Natural killer cell treated with Interleukin-12 subunit alpha and Interleukin-12 subunit beta and Interleukin-15 and Interleukin-18, amount 100 ng/mL, for 72 hours (primary cell): ENCODE measurements around the gene MPV17L. TPM values are rescaled to one million over a fixed set of nuclear protein-coding genes. Genes with fewer than 3 reads are reported as not detected.
"Not testable (repeated sequence)": the region's sequence is repeated elsewhere in the genome, so short reads cannot be mapped to it uniquely, and the experiment has no call there.

Experiments used
- ATAC-seq, 2 donors: fragments of 150-1000 bp; cut with Tn5 transposase in 1 of 2; sonication (Bioruptor Pico), chemical (Tn5 transposase) in 1 of 2; 2 replicates each; pipeline ENCODE4 v1.10.0; 2021
- DNase-seq: peaks from one replicate; pipeline ENCODE4 v3.0.0; 2022; ENCODE audit warnings: low spot score
- H3K27ac Mint-ChIP-seq, 2 donors: 1 replicate in 1 of 2; 2 replicates in 1 of 2; pipeline ENCODE4 v1.8.0; 2022; ENCODE audit warnings: mixed read lengths in 2 of 2, mild to moderate bottlenecking in 1 of 2, moderate library complexity in 1 of 2
- H3K27me3 Mint-ChIP-seq, 2 donors: 1 replicate in 1 of 2; 2 replicates in 1 of 2; pipeline ENCODE4 v1.8.0; 2022; ENCODE audit warnings: mixed read lengths in 2 of 2
- H3K36me3 Mint-ChIP-seq: one replicate; pipeline ENCODE4 v1.8.0; 2022; ENCODE audit warnings: mixed read lengths
- H3K4me1 Mint-ChIP-seq, 2 donors: 1 replicate in 1 of 2; 2 replicates in 1 of 2; pipeline ENCODE4 v1.8.0; 2022; ENCODE audit warnings: low read depth in 2 of 2, mixed read lengths in 2 of 2, mild to moderate bottlenecking in 1 of 2
- H3K4me3 Mint-ChIP-seq: one replicate; pipeline ENCODE4 v1.8.0; 2022; ENCODE audit warnings: mixed read lengths
- H3K9me3 Mint-ChIP-seq: 2 replicates; pipeline ENCODE4 v1.8.0; 2022; ENCODE audit warnings: mixed read lengths
- total RNA-seq, 2 donors: library from RNA; stranded (reverse); gene quantifications; one replicate each; pipeline ENCODE4 v1.2.3, GENCODE V29; 2022

MPV17L gene
- total RNA-seq, 2 donors from 2014 or later = 0.08 to 0.38 TPM

DNA sequence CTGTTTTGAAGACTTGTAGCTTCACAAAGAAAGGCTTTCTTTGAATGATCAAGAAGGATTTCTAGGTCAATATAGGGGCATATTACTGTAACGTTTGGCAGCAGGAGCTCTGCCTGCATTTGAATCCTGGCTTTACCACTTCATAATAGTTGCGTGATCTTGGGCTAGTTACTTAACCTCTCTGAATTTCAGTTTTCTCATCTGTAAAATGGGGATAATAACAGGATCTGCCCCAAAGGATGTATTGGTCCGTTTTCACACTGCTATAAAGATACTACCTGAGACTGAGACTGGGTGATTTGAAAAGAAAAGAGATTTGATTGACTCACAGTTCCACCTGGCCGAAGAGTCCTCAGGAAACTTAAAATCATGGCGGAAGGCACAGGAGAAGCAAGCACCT, 51.3 kb downstream of the MPV17L start:
- DNase-seq (no peak), ATAC-seq (no peak)
- H3K27ac Mint-ChIP-seq = no peak overlapping the region
- H3K4me3 Mint-ChIP-seq = no peak overlapping the region
- no peaks in the 10 kb centered on the region for H3K9me3 Mint-ChIP-seq
- no peaks in the 10 kb centered on the region for H3K36me3 Mint-ChIP-seq
- H3K4me1 Mint-ChIP-seq = no peaks in the 10 kb centered on the region
- peaks cover 6 to 11% of the 10 kb centered on the region in 2 donors for H3K27me3 Mint-ChIP-seq

DNA sequence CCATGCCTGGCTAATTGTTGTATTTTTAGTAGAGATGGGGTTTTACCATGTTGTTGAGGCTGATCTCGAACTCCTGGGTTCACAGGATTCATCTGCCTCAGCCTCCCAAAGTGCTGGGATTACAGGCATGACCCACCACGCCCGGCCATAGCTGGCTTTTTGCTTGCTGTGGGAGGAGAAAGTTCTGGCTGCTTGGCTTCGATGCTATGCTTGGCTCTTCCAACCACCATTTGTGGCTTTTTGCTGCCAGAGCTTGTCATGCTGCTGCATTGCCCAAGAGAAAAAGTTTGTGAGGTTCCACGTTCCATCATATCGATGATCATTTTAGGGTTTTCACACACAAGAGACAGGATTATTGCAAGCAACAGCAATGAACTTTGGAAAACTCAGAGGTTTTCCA, 55.1 kb downstream of the MPV17L start:
- no peak for ATAC-seq
- peaks cover 10 to 11% of the 10 kb centered on the region in 2 donors for H3K27me3 Mint-ChIP-seq

DNA sequence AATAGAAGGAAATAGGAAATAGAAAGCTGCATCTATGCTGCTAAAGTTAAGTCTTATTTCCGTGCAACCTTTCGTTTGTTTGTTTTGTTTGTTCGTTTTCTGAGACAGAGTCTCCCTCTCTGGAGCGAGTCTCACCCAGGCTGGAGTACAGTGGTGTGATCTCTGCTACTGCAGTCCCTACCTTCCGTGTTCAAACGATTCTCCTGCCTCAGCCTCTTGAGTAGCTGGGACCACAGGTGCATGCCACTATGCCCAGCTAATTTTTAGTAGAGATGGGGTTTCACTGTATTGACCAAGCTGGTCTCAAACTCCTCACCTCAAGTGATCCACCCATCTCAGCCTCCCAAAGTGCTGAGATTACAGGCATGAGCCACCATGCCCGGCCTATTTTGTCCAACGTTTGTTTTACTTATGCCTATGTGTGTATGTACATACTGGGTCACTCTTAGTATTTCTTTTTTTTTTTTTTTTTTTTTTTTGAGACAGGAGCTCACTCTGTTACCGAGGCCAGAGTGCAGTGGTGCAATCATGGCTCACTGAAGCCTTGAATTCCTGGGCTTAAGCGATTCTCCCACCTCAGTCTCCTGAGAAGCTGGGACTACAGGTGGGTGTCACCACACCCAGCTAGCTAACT, 55.7 kb downstream of the MPV17L start:
- H3K27me3 Mint-ChIP-seq = peaks cover 10 to 11% of the 10 kb centered on the region in 2 donors
- no peak overlapping the region for H3K4me3 Mint-ChIP-seq
- H3K4me1 Mint-ChIP-seq = no peaks in the 10 kb centered on the region
- H3K27ac Mint-ChIP-seq = no peak overlapping the region
- no peak for DNase-seq
- ATAC-seq = no peak
- H3K36me3 Mint-ChIP-seq = no peaks in the 10 kb centered on the region
- H3K9me3 Mint-ChIP-seq = no peaks in the 10 kb centered on the region

More for the DNA sequence above, 55.1 kb downstream of the MPV17L start:
- Mint-ChIP-seq H3K9me3 (no peaks in the 10 kb centered on the region), H3K27ac (no peak overlapping the region), H3K4me3 (no peak overlapping the region), H3K4me1 (no peaks in the 10 kb centered on the region), H3K36me3 (no peaks in the 10 kb centered on the region)
- DNase-seq = no peak

DNA sequence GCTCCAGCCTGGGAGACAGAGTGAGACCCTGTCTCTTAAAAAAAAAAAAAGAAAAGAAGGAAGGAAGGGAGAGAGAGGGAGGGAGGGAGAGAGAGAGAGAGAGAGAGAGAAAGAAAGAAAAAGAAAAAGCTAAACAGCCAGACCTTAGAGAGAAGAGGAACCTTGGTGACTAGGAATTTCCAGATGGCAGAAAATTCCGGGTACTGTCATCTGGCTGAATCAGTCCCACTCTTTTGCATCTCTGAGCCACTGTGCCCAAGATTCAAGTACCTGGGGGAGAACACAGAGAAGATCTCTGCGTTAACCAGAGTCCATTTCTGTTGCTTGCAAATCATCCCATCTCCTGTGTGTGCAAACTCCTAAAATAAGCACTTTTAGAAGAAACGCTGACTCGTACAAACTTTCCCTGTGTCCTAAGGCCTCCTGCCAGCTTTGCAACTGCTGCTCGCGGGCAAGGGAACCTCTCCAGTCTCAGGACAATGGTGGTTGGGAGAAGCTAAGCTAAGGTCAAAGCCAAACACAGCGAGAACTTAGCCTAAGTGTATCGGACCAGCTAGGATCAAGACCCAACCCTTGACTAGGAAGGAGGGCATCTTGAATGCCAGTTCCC, 56.8 kb downstream of the MPV17L start:
- no peaks in the 10 kb centered on the region for H3K4me1 Mint-ChIP-seq
- ATAC-seq = no peak
- H3K9me3 Mint-ChIP-seq = no peaks in the 10 kb centered on the region
- H3K27ac Mint-ChIP-seq = no peak overlapping the region
- H3K27me3 Mint-ChIP-seq = peaks cover 4 to 7% of the 10 kb centered on the region in 2 donors
- no peaks in the 10 kb centered on the region for H3K36me3 Mint-ChIP-seq
- no peak for DNase-seq
- H3K4me3 Mint-ChIP-seq = no peak overlapping the region

DNA sequence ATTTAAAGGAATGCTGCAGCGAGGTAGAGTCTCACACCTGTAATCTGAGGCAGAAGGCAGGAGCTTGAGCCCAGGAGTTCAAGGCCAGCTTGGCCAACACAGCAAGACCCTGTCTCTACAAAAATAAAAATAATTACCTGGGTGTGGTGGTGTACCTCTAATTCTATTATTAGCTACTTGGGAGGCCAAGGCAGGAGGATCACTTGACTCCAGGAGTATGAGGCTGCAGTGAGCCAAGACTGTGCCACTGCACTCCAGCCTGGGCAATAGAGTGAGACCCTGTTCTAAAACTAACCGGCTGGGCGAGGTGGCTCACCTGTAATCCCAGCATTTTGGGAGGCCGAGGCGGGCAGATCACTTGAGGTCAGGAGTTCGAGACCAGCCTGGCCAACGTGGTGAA, 57.7 kb downstream of the MPV17L start:
- ATAC-seq, DNase-seq, H3K9me3 Mint-ChIP-seq, H3K4me1 Mint-ChIP-seq, H3K4me3 Mint-ChIP-seq, H3K36me3 Mint-ChIP-seq, H3K27ac Mint-ChIP-seq, H3K27me3 Mint-ChIP-seq: not testable (repeated sequence)

DNA sequence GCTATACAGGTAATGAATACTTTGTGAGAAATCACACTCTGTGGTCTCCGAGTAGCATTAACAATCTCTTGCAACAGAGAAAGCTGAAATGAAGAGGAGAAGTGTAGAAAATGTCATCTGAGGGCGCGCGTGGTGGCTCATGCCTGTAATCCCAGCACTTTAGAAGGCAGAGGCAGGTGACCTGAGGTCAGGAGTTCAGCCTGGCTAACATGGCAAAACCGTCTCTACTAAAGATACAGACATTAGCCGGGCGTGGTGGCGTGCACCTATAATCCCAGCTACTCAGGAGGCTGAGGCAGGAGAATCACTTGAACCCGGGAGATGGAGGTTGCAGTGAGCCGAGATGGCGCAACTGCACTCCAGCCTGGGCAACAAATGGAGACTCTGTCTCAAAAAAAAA, 59.4 kb downstream of the MPV17L start:
- ATAC-seq, H3K4me1 Mint-ChIP-seq, H3K36me3 Mint-ChIP-seq, H3K9me3 Mint-ChIP-seq, DNase-seq, H3K27ac Mint-ChIP-seq, H3K4me3 Mint-ChIP-seq: not testable (repeated sequence)
- peaks cover 6 to 11% of the 10 kb centered on the region in 2 donors for H3K27me3 Mint-ChIP-seq

DNA sequence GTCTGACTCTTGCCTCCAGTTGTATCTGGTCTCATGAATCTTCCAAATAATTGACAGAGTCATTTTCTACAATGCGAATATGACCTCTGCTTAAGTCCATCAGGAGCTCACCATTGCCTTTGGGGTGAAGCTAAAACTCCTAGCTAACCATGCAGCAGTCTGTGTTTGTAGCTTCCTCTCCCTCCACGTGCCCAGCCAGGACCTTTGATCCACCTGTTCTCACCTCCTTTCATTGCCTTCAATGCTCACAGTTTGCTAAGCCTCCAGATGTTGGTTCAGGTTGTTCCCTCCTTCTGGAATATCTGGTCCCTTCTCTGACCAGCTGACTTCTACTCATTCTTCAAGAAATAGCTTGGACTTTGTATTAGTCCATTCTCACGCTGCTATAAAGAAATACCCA, 61.8 kb downstream of the MPV17L start:
- Mint-ChIP-seq H3K36me3 (no peaks in the 10 kb centered on the region), H3K27me3 (peaks cover 6 to 13% of the 10 kb centered on the region in 2 donors), H3K9me3 (no peaks in the 10 kb centered on the region), H3K4me1 (no peaks in the 10 kb centered on the region), H3K4me3 (no peak overlapping the region), H3K27ac (no peak overlapping the region)
- ATAC-seq (no peak), DNase-seq (no peak)

GRCh38 chr16:15457958-15458357, 62.4 kb downstream of the MPV17L start:
- H3K9me3 Mint-ChIP-seq = no peaks in the 10 kb centered on the region
- no peak for ATAC-seq
- H3K27me3 Mint-ChIP-seq = peaks cover 6 to 13% of the 10 kb centered on the region in 2 donors
- no peak overlapping the region for H3K4me3 Mint-ChIP-seq
- no peak overlapping the region for H3K27ac Mint-ChIP-seq
- DNase-seq = no peak
- no peaks in the 10 kb centered on the region for H3K4me1 Mint-ChIP-seq
- no peaks in the 10 kb centered on the region for H3K36me3 Mint-ChIP-seq

DNA sequence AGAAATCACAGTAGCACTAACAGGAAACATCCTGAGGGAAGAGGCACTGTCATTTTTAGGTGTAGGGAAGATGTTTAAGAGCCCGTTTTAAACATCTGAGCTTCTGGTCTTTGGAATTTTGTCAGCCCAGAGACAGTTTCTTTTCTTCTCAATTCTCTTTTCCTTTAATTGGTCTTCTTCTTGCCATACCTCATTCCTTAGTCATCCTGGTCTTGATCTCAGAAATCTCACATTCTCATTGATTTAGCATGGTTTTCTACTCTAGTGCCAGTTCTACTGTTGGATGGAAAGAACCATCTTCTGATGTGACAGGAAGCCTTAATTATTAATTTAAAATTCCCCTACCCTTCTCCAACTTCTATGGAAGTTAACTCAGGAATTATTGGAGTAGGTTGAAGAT, 64.2 kb downstream of the MPV17L start:
- no peak for DNase-seq
- Mint-ChIP-seq H3K4me3 (no peak overlapping the region), H3K27ac (no peak overlapping the region), H3K27me3 (peaks cover 6 to 9% of the 10 kb centered on the region in 2 donors), H3K9me3 (no peaks in the 10 kb centered on the region), H3K36me3 (no peaks in the 10 kb centered on the region), H3K4me1 (no peaks in the 10 kb centered on the region)
- no peak for ATAC-seq

DNA sequence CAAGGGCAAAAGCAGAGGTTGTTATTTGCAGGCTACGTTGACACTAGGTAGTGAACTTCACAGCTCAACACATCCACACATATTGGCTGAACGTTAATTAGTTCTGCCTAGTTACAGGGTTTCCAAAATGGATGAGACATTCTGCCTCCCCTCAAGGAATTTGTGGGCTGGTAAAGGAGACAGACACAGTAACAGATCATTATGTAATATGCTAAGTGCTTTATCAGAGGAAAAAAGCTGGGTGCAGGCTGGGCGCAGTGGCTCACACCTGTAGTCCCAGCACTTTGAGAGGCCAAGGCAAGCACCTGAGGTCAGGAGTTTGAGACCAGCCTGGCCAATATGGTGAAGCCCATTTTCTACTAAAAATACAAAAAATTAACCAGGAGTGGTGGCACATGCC, 65.0 kb downstream of the MPV17L start:
- peaks cover 6 to 9% of the 10 kb centered on the region in 2 donors for H3K27me3 Mint-ChIP-seq
- ATAC-seq (no peak), DNase-seq (no peak)
- no peaks in the 10 kb centered on the region for H3K36me3 Mint-ChIP-seq
- H3K9me3 Mint-ChIP-seq = no peaks in the 10 kb centered on the region
- no peaks in the 10 kb centered on the region for H3K4me1 Mint-ChIP-seq
- H3K4me3 Mint-ChIP-seq = no peak overlapping the region
- H3K27ac Mint-ChIP-seq = no peak overlapping the region

DNA sequence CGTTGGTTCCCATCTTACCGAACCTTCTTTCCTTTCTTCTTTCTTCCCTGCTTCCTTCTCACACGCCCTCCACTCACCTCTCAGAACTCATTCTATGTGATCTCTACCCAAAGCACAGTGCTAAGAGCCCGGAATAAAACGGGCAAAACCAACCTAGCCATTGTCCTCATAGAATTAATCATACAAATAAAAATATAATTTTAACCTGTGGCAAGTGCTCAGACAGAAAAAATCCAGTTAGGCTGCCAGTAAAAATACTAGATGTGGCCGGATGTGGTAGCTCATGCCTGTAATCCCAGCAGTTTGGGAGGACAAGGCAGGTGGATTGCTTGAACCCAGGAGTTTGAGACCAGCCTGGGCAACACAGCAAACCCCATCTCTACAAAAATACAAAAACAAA, 65.8 kb downstream of the MPV17L start:
- Mint-ChIP-seq H3K36me3 (no peaks in the 10 kb centered on the region), H3K27me3 (peaks cover 6 to 9% of the 10 kb centered on the region in 2 donors), H3K4me3 (no peak overlapping the region), H3K27ac (no peak overlapping the region), H3K9me3 (no peaks in the 10 kb centered on the region), H3K4me1 (no peaks in the 10 kb centered on the region)
- ATAC-seq (no peak), DNase-seq (no peak)

Other genes starting within 250 kb of the MPV17L start
- gene NPIPA5, start 17.5 kb upstream of the MPV17L start, total RNA-seq = 10 to 100 TPM in 1 of 2 donors, under 1 TPM in 1; 0.43 to 15.5 TPM
- gene BMERB1, start 38.8 kb downstream of the MPV17L start, total RNA-seq = 1 to 10 TPM; 5.4 to 7.3 TPM
- gene MARF1, start 247.4 kb downstream of the MPV17L start, total RNA-seq = 10 to 100 TPM; 63.9 to 76.0 TPM